K562 (cell line): ENCODE results near the gene DCAF12. TPM values are rescaled to one million over a fixed set of nuclear protein-coding genes. Genes with fewer than 3 reads are reported as not detected.

ENCODE experiments used
- ATAC-seq: fragments of 200-7000 bp; cut with Tn5 transposase; 3 replicates; pipeline ENCODE4 v1.9.1; 2020; ENCODE audit warnings: moderate library complexity
- BruUV-seq: library from RNA; stranded (reverse); fragments of 400-500 nt; replicated peaks from 2 replicates; lab custom pipeline; 2021; lab: Mats Ljungman, UMichigan
- CTCF ChIA-PET: fragments of 300-600 bp; formaldehyde crosslinking; extraction: SDS; loops from one replicate; lab custom pipeline; 2021; ENCODE audit warnings: low intra/inter-chr PET ratio; lab: Yijun Ruan, JAX
- POLR2A ChIA-PET: fragments of 300-600, 350-650 bp; sonication (Branson Sonifier 250); formaldehyde crosslinking; extraction: SDS; loops from one replicate; lab custom pipeline; 2021; ENCODE audit warnings: antibody characterized with exemption, inconsistent platforms; lab: Yijun Ruan, JAX
- DNase-seq, 4 experiments: peaks; one replicate each; pipeline versions ENCODE4 v3.0.0 to v3.0.0-alpha.2; 2011 to 2018; ENCODE audit warnings: low spot score in 3 of 4, mixed read lengths in 3 of 4; ENCODE audit errors: extremely low read depth in 1 of 4
- FAIRE-seq: peaks from 2 replicates; lab custom pipeline; 2011; peaks lifted over from hg19 to GRCh38; lab: Jason Lieb, UNC
- H2AFZ ChIP-seq: 2 replicates; pipeline ENCODE4 v1.6.0; 2011; ENCODE audit warnings: low read depth, low read length, control low read depth, inconsistent platforms
- H3K27ac ChIP-seq: fragments of 200-600 bp; 3 replicates; pipeline ENCODE4 v1.8.0; 2011; ENCODE audit warnings: low read depth, mild to moderate bottlenecking, control low read depth, inconsistent platforms, low read length, moderate library complexity, mixed read lengths; ENCODE audit errors: extremely low read depth
- H3K27me3 ChIP-seq, 2 experiments: fragments of 300-600 bp in 1 of 2; 2 replicates in 1 of 2; 3 replicates in 1 of 2; pipeline versions ENCODE4 v1.6.0 to v1.8.0; 2011; ENCODE audit warnings: inconsistent platforms in 2 of 2, low read length in 2 of 2, mild to moderate bottlenecking in 1 of 2, mixed read lengths in 1 of 2, moderate library complexity in 1 of 2; ENCODE audit not compliant: control insufficient read depth in 2 of 2, insufficient read depth in 2 of 2
- H3K36me3 ChIP-seq: fragments of 300-600 bp; 3 replicates; pipeline ENCODE4 v1.8.0; 2011; ENCODE audit warnings: mild to moderate bottlenecking, low read length, inconsistent platforms; ENCODE audit not compliant: control insufficient read depth, insufficient read depth
- H3K4me1 ChIP-seq, 2 experiments: fragments of 200-600 bp in 1 of 2; replicated peaks in 1 of 2; 2 replicates in 1 of 2; 3 replicates in 1 of 2; pipeline versions ENCODE4 v1.5.1 to v1.8.0; 2011; ENCODE audit warnings: inconsistent platforms in 2 of 2, low read length in 2 of 2, mild to moderate bottlenecking in 1 of 2, mixed read lengths in 1 of 2, moderate library complexity in 1 of 2; ENCODE audit not compliant: control insufficient read depth in 2 of 2, insufficient read depth in 2 of 2
- H3K4me2 ChIP-seq: 2 replicates; pipeline ENCODE4 v1.6.1; 2011; ENCODE audit warnings: low read length, control low read depth, inconsistent platforms, mixed read lengths; ENCODE audit not compliant: insufficient read depth
- H3K4me3 ChIP-seq: fragments of 200-600 bp; sonication (generic), shearing (Covaris generic); 2 replicates; pipeline ENCODE4 v1.5.1; 2016; ENCODE audit warnings: control low read depth, inconsistent platforms
- H3K79me2 ChIP-seq: fragments of 200-600 bp; 3 replicates; pipeline ENCODE4 v1.8.0; 2011; ENCODE audit warnings: low read length, inconsistent platforms; ENCODE audit not compliant: control insufficient read depth, insufficient read depth
- H3K9ac ChIP-seq, 2 experiments: 2 replicates each; pipeline versions ENCODE4 v1.6.0 to v1.6.1; 2011; ENCODE audit warnings: low read depth in 2 of 2, low read length in 2 of 2, control low read depth in 1 of 2, inconsistent platforms in 1 of 2, mild to moderate bottlenecking in 1 of 2, mixed read lengths in 1 of 2; ENCODE audit not compliant: insufficient read depth in 1 of 2
- H3K9me1 ChIP-seq: one replicate; pipeline ENCODE4 v1.6.0; 2011; ENCODE audit warnings: inconsistent platforms, mild to moderate bottlenecking, low read length, moderate library complexity; ENCODE audit not compliant: control insufficient read depth, insufficient read depth
- H3K9me3 ChIP-seq: replicated peaks from 2 replicates; pipeline ENCODE4 v1.5.1; 2011; ENCODE audit warnings: low read depth, low read length, inconsistent platforms; ENCODE audit not compliant: control insufficient read depth, insufficient read depth
- H4K20me1 ChIP-seq: replicated peaks from 2 replicates; pipeline ENCODE4 v1.6.1; 2011; ENCODE audit warnings: low read length, inconsistent platforms, mixed read lengths; ENCODE audit not compliant: control insufficient read depth, insufficient read depth
- C11orf30 ChIP-seq: fragments of 450-650 bp; IDR thresholded peaks from 2 replicates; pipeline ENCODE4 v1.6.1; 2016; ENCODE audit warnings: low read depth, mild to moderate bottlenecking
- CAMTA2 ChIP-seq: fragments of 250-450 bp; sonication (Bioruptor Pico); conservative IDR thresholded peaks from 2 replicates; pipeline ENCODE4 v1.5.1; 2022
- CHCHD3 ChIP-seq: fragments of 250-450 bp; sonication (Bioruptor Pico); IDR thresholded peaks from 2 replicates; pipeline ENCODE4 v2.1.2; 2022; ENCODE audit warnings: mild to moderate bottlenecking
- FOXJ3 ChIP-seq: sonication (generic); formaldehyde crosslinking; IDR thresholded peaks from 2 replicates; pipeline ENCODE4 v1.4.0; 2020; ENCODE audit warnings: mild to moderate bottlenecking, missing genetic modification reagents
- HDAC1 ChIP-seq, 2 experiments: fragments of 450-650 bp; IDR thresholded peaks; 2 replicates each; pipeline ENCODE4 v1.6.1; 2016 to 2017; ENCODE audit warnings: inconsistent platforms in 1 of 2, mild to moderate bottlenecking in 1 of 2, moderate library complexity in 1 of 2
- HDAC8 ChIP-seq: fragments of 450-650 bp; IDR thresholded peaks from 2 replicates; pipeline ENCODE4 v1.6.1; 2016; ENCODE audit warnings: mild to moderate bottlenecking, missing genetic modification characterization, moderate library complexity, missing compliant biosample characterization
- NCOA1 ChIP-seq: fragments of 450-650 bp; IDR thresholded peaks from 2 replicates; pipeline ENCODE4 v1.6.1; 2016; ENCODE audit warnings: low read depth
- XRCC3 ChIP-seq: fragments of 450-650 bp; IDR thresholded peaks from 2 replicates; pipeline ENCODE4 v1.6.1; 2017; ENCODE audit warnings: mild to moderate bottlenecking, moderate library complexity
- ZBTB17 ChIP-seq: fragments of 450-650 bp; formaldehyde crosslinking; IDR thresholded peaks from 2 replicates; pipeline ENCODE4 v1.4.0; 2020; ENCODE audit warnings: mild to moderate bottlenecking
- ZNF436 ChIP-seq: fragments of 250-450, 450-650 bp; sonication (Bioruptor Pico); formaldehyde crosslinking; IDR thresholded peaks from 2 replicates; pipeline ENCODE4 v1.7.0; 2020; ENCODE audit warnings: mild to moderate bottlenecking
- WGBS: fragments of 100-300 bp; shearing (Covaris generic); methylation state at CpG from one replicate; pipeline ENCODE4 v1.1.6; 2016; ENCODE audit warnings: low coverage, mixed read lengths; ENCODE audit not compliant: insufficient coverage; ENCODE audit errors: missing lambda C conversion rate; 5-methylcytosine and 5-hydroxymethylcytosine counted together
- in situ Hi-C: fragments of 300-500 bp; cut with MboI; formaldehyde crosslinking; loops from 4 replicates; pipeline ENCODE4 v1.15.0; 2018; ENCODE audit warnings: inconsistent platforms, mixed read lengths
- intact Hi-C: fragments of 100-400 bp; cut with micrococcal nuclease; formaldehyde crosslinking; loops from 2 replicates; pipeline ENCODE4 v1.14.2; 2022
- polyA plus RNA-seq, 8 experiments: library from polyadenylated mRNA; depleted of rRNA in 4 of 8; stranded (reverse) in 5 of 8; unstranded in 3 of 8; fragments of >200 nt; fragmentation: Nextera tagmentation in 2 of 8; fragmentation: Illumina TruSeq in 1 of 8; extraction: Ambion mirVana in 2 of 8; extraction: Trizol in 1 of 8; gene quantifications; 2 replicates each; pipeline versions ENCODE4 v1.2.1 to v1.2.3, GENCODE V29; 2011 to 2014; ENCODE audit warnings: inconsistent platforms in 1 of 8, missing spikeins in 1 of 8
- total RNA-seq, 7 experiments: library from RNA; depleted of rRNA in 6 of 7; stranded (reverse); fragments of >200 nt in 6 of 7; fragmentation: Illumina TruSeq in 2 of 7; extraction: Trizol in 2 of 7; gene quantifications; 2 replicates each; pipeline versions ENCODE4 v1.2.1 to v1.2.3, GENCODE V29; 2011 to 2021; ENCODE audit warnings: low replicate concordance in 1 of 7
- TF ChIP-seq, protein P1 (sequence below): fragments of 450-650 bp; conservative IDR thresholded peaks from 2 replicates; pipeline ENCODE4 v1.6.1; 2016; ENCODE audit warnings: missing genetic modification characterization, low read depth, mild to moderate bottlenecking, control low read depth, missing compliant biosample characterization
- TF ChIP-seq, protein P2 (sequence below): sonication (generic); formaldehyde crosslinking; IDR thresholded peaks from 2 replicates; pipeline ENCODE4 v1.8.0; 2022; ENCODE audit warnings: missing genetic modification reagents, mild to moderate bottlenecking, borderline replicate concordance
- TF ChIP-seq, protein P3 (sequence below): fragments of 250-450 bp; sonication (Bioruptor Pico); IDR thresholded peaks from 2 replicates; pipeline ENCODE4 v1.8.0; 2022; ENCODE audit warnings: inconsistent platforms, mild to moderate bottlenecking, moderate library complexity, borderline replicate concordance

The DCAF12 gene
- total and polyA plus RNA-seq, 9 of the 15 experiments (the other 6 are each of a cell fraction or from before 2014, with no cell fraction given): 10.9 to 59.6 (median 30.8) TPM

DNA sequence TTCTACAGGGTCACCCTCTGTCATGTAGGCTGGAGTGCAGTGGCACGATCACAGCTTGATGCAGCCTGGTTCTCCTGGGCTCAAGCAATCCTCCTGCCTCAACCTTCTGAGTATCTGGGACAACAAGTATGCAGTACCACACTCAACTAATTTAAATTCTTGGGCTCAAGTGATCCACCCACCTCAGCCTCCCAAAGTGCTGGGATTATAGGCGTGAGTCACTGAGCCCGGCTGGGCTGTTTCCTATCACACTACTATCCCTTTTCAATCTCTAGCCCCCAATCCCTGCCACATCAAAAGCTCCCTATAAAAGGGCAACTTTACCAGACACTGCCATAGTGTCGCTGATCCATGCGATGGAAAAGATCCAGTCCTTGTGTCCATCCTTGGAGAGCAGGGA, 20.4 kb downstream of the DCAF12 start:
- Histone ChIP-seq H3K27ac (no peak overlapping the region), H3K9me3 (no peaks in the 10 kb centered on the region), H2AFZ (no peak overlapping the region), H3K27me3 (no peaks in the 10 kb centered on the region), H3K79me2 (peaks cover 9% of the 10 kb centered on the region; the same call in 1 of the 3 replicates), H3K36me3 (peaks cover 72% of the 10 kb centered on the region), H3K9ac (no peak overlapping the region), H3K4me3 (no peak overlapping the region), H3K4me1 (no peaks in the 10 kb centered on the region), H4K20me1 (no peaks in the 10 kb centered on the region), H3K9me1 (no peaks in the 10 kb centered on the region), H3K4me2 (no peak overlapping the region)
- intact Hi-C loops: no loop called here
- no peak for ATAC-seq
- WGBS: 94% methylated on average over 5 of the region's 5 CpGs
- BruUV-seq: no TSS peak
- DNase-seq: no peak
- in situ Hi-C loops: no loop called here
- no peak for TF ChIP-seq ZNF436 (CRISPR knock-in tag)
- no peak for TF ChIP-seq C11orf30
- no peak for TF ChIP-seq NCOA1
- TF ChIP-seq CHCHD3: no peak
- TF ChIP-seq XRCC3: no peak
- TF ChIP-seq, protein P1, sequence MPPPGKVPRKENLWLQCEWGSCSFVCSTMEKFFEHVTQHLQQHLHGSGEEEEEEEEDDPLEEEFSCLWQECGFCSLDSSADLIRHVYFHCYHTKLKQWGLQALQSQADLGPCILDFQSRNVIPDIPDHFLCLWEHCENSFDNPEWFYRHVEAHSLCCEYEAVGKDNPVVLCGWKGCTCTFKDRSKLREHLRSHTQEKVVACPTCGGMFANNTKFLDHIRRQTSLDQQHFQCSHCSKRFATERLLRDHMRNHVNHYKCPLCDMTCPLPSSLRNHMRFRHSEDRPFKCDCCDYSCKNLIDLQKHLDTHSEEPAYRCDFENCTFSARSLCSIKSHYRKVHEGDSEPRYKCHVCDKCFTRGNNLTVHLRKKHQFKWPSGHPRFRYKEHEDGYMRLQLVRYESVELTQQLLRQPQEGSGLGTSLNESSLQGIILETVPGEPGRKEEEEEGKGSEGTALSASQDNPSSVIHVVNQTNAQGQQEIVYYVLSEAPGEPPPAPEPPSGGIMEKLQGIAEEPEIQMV (tag): no peak
- no peak for TF ChIP-seq CAMTA2 (CRISPR knock-in tag)
- TF ChIP-seq, protein P2, sequence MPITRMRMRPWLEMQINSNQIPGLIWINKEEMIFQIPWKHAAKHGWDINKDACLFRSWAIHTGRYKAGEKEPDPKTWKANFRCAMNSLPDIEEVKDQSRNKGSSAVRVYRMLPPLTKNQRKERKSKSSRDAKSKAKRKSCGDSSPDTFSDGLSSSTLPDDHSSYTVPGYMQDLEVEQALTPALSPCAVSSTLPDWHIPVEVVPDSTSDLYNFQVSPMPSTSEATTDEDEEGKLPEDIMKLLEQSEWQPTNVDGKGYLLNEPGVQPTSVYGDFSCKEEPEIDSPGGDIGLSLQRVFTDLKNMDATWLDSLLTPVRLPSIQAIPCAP (CRISPR knock-in tag): no peak
- TF ChIP-seq HDAC1 (IDR thresholded peaks at IDR 0.05): no peak
- TF ChIP-seq FOXJ3 (CRISPR knock-in tag): no peak
- TF ChIP-seq HDAC8 (tag): no peak
- TF ChIP-seq, protein P3, sequence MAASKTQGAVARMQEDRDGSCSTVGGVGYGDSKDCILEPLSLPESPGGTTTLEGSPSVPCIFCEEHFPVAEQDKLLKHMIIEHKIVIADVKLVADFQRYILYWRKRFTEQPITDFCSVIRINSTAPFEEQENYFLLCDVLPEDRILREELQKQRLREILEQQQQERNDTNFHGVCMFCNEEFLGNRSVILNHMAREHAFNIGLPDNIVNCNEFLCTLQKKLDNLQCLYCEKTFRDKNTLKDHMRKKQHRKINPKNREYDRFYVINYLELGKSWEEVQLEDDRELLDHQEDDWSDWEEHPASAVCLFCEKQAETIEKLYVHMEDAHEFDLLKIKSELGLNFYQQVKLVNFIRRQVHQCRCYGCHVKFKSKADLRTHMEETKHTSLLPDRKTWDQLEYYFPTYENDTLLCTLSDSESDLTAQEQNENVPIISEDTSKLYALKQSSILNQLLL (CRISPR knock-in tag): no peak
- TF ChIP-seq ZBTB17 (CRISPR knock-in tag): no peak
- ChIA-PET POLR2A (interaction anchor here (1.1 kb wide), 1 partner anchor 12 kb away, joined by 3 read pairs; no protein-coding TSS in a partner anchor), CTCF (no interaction called here)
- FAIRE-seq: no peak
